Body of pancreas (tissue), 4 donors: ENCODE measurements around the gene ZG16. TPM values are rescaled to one million over a fixed set of nuclear protein-coding genes. Genes with fewer than 3 reads are reported as not detected.

Experiments
- ATAC-seq: fragments of 150-250 bp; one replicate; pipeline ENCODE4 v1.9.1; 2016
- DNase-seq, 4 donors: peaks; one replicate each; pipeline ENCODE4 v3.0.0-alpha.2; 2019
- H3K27ac ChIP-seq, 4 donors: fragments of 200-600 bp; sonication (generic); 1 replicate in 3 of 4; 2 replicates in 1 of 4; pipeline versions ENCODE4 v1.5.1 to v1.6.1; 2016 to 2019; ENCODE audit warnings: mild to moderate bottlenecking in 1 of 4, mixed read lengths in 1 of 4, moderate library complexity in 1 of 4
- H3K27me3 ChIP-seq, 2 donors: fragments of 200-600 bp; sonication (generic); one replicate each; pipeline ENCODE4 v1.6.0; 2016; ENCODE audit warnings: mild to moderate bottlenecking in 1 of 2
- H3K36me3 ChIP-seq, 2 donors: fragments of 200-600 bp; sonication (generic); replicated peaks in 1 of 2; 2 replicates each; pipeline ENCODE4 v1.5.1; 2016; ENCODE audit warnings: low read depth in 2 of 2; ENCODE audit not compliant: insufficient read depth in 1 of 2
- H3K4me1 ChIP-seq: fragments of 200-600 bp; sonication (generic); one replicate; pipeline ENCODE4 v1.6.0; 2016
- H3K4me3 ChIP-seq, 2 donors: fragments of 200-600 bp; sonication (generic); 1 replicate in 1 of 2; 2 replicates in 1 of 2; pipeline ENCODE4 v1.5.1; 2016 to 2019
- H3K9me3 ChIP-seq, 3 donors: fragments of 200-600 bp; sonication (generic); 1 replicate in 2 of 3; 2 replicates in 1 of 3; pipeline ENCODE4 v1.5.1; 2016
- CTCF ChIP-seq, 7 experiments: fragments of 450-650 bp in 4 of 7; fragments of 200-600 bp in 3 of 7; sonication (generic) in 3 of 7; IDR thresholded peaks; one replicate each; pipeline ENCODE4 v1.5.1; 2016 to 2019; ENCODE audit warnings: antibody characterized with exemption in 7 of 7
- POLR2A ChIP-seq, 3 donors: fragments of 450-650 bp; IDR thresholded peaks; one replicate each; pipeline ENCODE4 v1.6.1; 2016; ENCODE audit warnings: antibody characterized with exemption in 3 of 3, mild to moderate bottlenecking in 2 of 3
- WGBS, 2 donors: methylation state at CpG; one replicate each; pipeline ENCODE4 v1.1.5; 2017; 5-methylcytosine and 5-hydroxymethylcytosine counted together
- intact Hi-C: fragments of 100-400 bp; cut with DNase I; formaldehyde crosslinking; loops from one replicate; pipeline ENCODE4 v1.15.1; 2023
- total RNA-seq, 2 donors: library from RNA; depleted of rRNA; stranded (reverse); fragments of >200 nt; gene quantifications; one replicate each; pipeline ENCODE4 v1.1.0, GENCODE V29; 2016

Gene ZG16
- total RNA-seq, 2 donors from 2014 or later: 0.26 to 0.99 TPM

GRCh38 chr16:29742683-29743275 lies 35.3 kb upstream of the ZG16 start:
- TF ChIP-seq POLR2A (IDR thresholded peaks at IDR 0.05): no peak
- no peak for TF ChIP-seq CTCF (IDR thresholded peaks at IDR 0.05)
- no peak for DNase-seq
- no peaks in the 10 kb centered on the region for H3K36me3 ChIP-seq
- no peaks in the 10 kb centered on the region for H3K9me3 ChIP-seq
- no peak overlapping the region for H3K27ac ChIP-seq
- H3K4me3 ChIP-seq: no peak overlapping the region
- no peaks in the 10 kb centered on the region for H3K27me3 ChIP-seq
- no peaks in the 10 kb centered on the region for H3K4me1 ChIP-seq
- intact Hi-C loops: no loop called here
- no peak for ATAC-seq
- 76 to 87% methylated on average over 7 of the region's 7 CpGs for WGBS, 2 donors

- no peaks in the 10 kb centered on the region for H3K4me1 ChIP-seq
- WGBS, 2 donors: 81 to 82% methylated on average over 5 of the region's 5 CpGs
- intact Hi-C loops: no loop called here
- no peak for TF ChIP-seq POLR2A (IDR thresholded peaks at IDR 0.05)
- no peak for TF ChIP-seq CTCF (IDR thresholded peaks at IDR 0.05)
- no peak overlapping the region for H3K27ac ChIP-seq
- no peak for DNase-seq
- no peak for ATAC-seq
- H3K27me3 ChIP-seq: no peaks in the 10 kb centered on the region
- no peak overlapping the region for H3K4me3 ChIP-seq
- no peaks in the 10 kb centered on the region for H3K36me3 ChIP-seq
- no peaks in the 10 kb centered on the region for H3K9me3 ChIP-seq
Measured at GRCh38 chr16:29743475-29743826, 34.6 kb upstream of the ZG16 start.

- Histone ChIP-seq H3K36me3 (no peaks in the 10 kb centered on the region), H3K9me3 (no peaks in the 10 kb centered on the region), H3K27ac (no peak overlapping the region), H3K27me3 (no peaks in the 10 kb centered on the region), H3K4me3 (no peak overlapping the region), H3K4me1 (no peaks in the 10 kb centered on the region)
- peak; percentile 27 for ATAC-seq
- TF ChIP-seq POLR2A (IDR thresholded peaks at IDR 0.05) (no peak), CTCF (IDR thresholded peaks at IDR 0.05) (no peak)
- DNase-seq: no peak
- intact Hi-C loops: no loop called here
- WGBS, 2 donors: 84 to 89% methylated on average over 7 to 20 of the region's 21 CpGs
Measured at GRCh38 chr16:29743827-29744531, 34.1 kb upstream of the ZG16 start.

GRCh38 chr16:29744541-29745101 lies 33.4 kb upstream of the ZG16 start:
- intact Hi-C loops: no loop called here
- H3K27ac ChIP-seq: no peak overlapping the region
- 75 to 84% methylated on average over 7 to 18 of the region's 20 CpGs for WGBS, 2 donors

More at GRCh38 chr16:29744541-29745101, 33.4 kb upstream of the ZG16 start:
- no peak for ATAC-seq
- Histone ChIP-seq H3K36me3 (no peaks in the 10 kb centered on the region), H3K9me3 (no peaks in the 10 kb centered on the region), H3K4me3 (no peak overlapping the region), H3K4me1 (no peaks in the 10 kb centered on the region), H3K27me3 (no peaks in the 10 kb centered on the region)
- TF ChIP-seq CTCF (IDR thresholded peaks at IDR 0.05) (no peak), POLR2A (IDR thresholded peaks at IDR 0.05) (no peak)
- no peak for DNase-seq
